ENCODE results near the gene JUP. TPM values are rescaled to one million over a fixed set of nuclear protein-coding genes. Genes with fewer than 3 reads are reported as not detected.

The JUP gene
- total RNA-seq, 1 experiment from 2014 or later, result 0.50 TPM

- DNase-seq (ENCODE audit: low read depth, low spot score), result no peak
- in situ Hi-C loops (cut with HindIII; ENCODE audit: low pct_unique_long_range_greater_than_20kb, low sequenced_read_pairs), result no loop called here
Observed at GRCh38 chr17:41738801-41739112, 47.8 kb downstream of the JUP start.

DNA sequence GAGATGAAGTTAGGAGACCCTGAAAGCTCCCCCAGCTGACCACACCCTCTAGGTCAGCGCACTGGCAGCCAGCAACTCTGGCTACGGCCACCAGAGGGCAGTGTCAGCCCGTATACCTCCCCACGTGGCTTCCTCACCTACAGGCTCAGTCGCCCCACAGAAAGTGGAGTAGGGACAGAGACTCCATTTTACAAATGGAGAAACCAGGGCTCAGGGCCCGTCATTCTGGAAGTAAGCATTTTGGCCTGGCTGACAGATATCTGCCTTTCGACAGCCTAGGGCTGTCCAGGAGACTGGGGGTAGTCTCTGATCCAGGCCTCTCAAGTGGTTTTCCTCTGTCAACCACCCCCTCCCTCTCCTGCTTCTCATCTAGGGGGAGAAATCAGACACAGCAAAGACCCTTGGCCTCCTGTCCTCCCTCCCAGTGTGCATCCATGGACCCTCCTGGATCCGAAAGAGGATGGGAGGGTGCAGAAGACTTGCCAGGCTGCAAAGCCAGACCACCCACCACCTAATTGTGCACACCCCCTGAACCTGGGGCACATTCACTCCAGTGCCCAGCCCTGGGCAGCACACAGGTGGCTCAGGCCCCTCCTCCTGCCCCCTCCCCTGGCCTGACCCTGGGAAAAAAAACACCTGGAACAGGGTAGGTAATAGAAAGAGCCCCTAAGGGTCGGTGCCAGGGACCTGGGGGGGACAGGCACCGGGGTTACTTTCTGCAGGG, 48.3 kb downstream of the JUP start:
- peak; percentile 88 for DNase-seq (ENCODE audit: low read depth, low spot score)
- in situ Hi-C loops (cut with HindIII; ENCODE audit: low pct_unique_long_range_greater_than_20kb, low sequenced_read_pairs), result no loop called here

DNA sequence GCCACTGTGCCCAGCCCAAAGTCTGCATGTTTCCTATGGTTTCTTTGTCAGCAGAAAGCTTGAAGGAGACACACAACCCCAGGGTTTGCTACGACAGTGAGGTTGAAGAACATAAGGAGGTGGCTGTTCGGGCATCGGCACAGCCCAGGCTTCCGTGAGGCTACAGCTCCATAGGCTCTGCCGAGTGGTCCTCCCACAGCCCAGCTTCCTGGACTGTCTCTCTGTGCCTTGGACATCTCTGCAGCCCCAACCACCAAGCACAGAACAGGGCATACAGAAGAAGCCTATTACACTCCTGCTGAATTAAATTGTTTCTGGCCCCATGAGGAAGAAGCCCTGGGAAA, 48.9 kb downstream of the JUP start:
- in situ Hi-C loops (cut with HindIII; ENCODE audit: low pct_unique_long_range_greater_than_20kb, low sequenced_read_pairs), result no loop called here
- DNase-seq (ENCODE audit: low read depth, low spot score), result peak; percentile 47

GRCh38 chr17:41736983-41737679, 49.4 kb downstream of the JUP start:
- in situ Hi-C loops (cut with HindIII; ENCODE audit: low pct_unique_long_range_greater_than_20kb, low sequenced_read_pairs), result no loop called here
- DNase-seq (ENCODE audit: low read depth, low spot score), result no peak

GRCh38 chr17:41735744-41736143, 50.8 kb downstream of the JUP start:
- in situ Hi-C loops (cut with HindIII; ENCODE audit: low pct_unique_long_range_greater_than_20kb, low sequenced_read_pairs), result no loop called here

GRCh38 chr17:41734949-41735313, 51.6 kb downstream of the JUP start:
- in situ Hi-C loops (cut with HindIII; ENCODE audit: low pct_unique_long_range_greater_than_20kb, low sequenced_read_pairs), result no loop called here
- DNase-seq (ENCODE audit: low read depth, low spot score), result no peak

More at GRCh38 chr17:41735744-41736143, 50.8 kb downstream of the JUP start:
- no peak for DNase-seq (ENCODE audit: low read depth, low spot score)

DNA sequence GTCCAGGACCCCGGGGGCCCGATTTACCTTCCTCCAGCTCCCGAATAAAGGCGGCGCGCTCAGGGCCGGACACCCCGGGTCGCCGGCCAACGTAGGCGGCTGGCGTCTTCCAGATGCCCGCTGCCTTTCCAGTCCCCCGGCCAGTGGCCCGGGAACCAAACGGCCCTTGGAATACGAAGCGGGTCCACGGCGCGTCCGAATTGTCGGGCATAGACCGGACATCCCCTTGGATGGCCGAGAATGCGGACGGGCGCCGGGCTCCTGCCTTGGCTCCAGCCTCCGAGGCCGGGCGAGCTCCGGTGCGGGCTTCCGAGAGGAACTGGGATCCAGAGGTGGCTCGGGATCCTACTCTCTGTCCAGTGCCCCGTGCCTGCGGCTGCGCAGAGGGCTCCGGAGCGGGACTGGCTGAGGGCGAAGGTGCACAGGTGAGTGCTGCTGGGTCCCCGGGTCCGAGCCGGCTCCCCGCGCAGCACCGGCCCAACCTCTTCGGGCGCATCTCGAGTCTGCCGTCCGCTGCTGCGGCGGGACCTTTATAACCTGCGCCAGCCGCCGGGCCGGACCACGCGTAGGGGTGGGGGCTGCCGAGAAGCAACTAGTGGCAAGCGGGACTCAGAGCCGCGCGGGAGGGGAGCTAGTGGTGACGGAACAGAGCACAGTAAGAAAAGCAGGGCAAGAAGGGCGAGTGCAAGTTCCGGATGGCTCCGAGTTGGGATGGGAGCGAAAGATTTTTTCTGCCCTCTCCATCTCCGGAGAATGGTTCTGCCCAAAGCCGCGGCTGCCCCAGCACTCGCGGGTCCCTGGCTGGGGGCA, 52.2 kb downstream of the JUP start, which contains the start of gene HAP1:
Gene HAP1 (minus strand): TSS at position 505 of the 810 bp plus-strand sequence. CDS start 9 bp downstream, at position 496.
- DNase-seq (ENCODE audit: low read depth, low spot score), result peak; percentile 43
- in situ Hi-C loops (cut with HindIII; ENCODE audit: low pct_unique_long_range_greater_than_20kb, low sequenced_read_pairs), result no loop called here

DNA sequence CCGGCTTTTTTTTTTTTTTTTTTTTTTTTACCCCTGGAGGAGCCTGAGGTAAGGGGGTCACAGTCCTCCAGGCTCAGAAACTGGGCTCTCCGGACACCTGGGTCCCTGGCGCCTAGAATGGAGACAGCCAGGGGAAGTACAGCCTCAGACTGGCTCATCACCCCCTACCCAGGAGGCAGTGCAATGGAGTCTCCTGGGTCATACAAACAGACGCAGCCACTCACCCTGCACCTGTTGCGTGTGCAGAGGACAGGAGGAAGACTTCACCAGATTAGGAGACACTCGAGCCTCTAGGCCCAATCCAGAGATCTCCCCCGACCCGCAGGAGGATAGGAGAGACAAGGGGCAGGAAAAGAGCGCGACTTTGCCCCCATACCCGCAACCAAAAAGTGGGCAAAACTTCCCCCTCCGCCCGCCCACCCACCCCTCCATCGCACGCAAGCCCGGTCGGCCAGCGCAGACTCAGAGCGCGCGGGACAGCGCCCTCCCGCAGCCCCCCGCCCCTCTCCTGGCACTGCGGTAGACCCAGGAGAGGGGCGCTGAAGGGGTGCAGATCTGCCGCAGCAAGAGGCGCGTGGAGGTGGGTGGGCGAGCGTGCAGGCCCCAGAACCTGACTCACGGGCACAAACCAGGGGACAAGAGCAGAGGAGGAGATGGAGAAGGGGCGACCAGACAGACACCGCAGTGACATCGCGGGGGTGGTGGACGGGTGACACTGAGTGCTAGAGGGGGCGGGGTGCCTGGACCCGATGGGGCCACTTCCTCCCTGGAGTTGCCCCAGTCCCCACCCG, 53.0 kb downstream of the JUP start:
- in situ Hi-C loops (cut with HindIII; ENCODE audit: low pct_unique_long_range_greater_than_20kb, low sequenced_read_pairs), result no loop called here
- no peak for DNase-seq (ENCODE audit: low read depth, low spot score)

- no peak for DNase-seq (ENCODE audit: low read depth, low spot score)
- in situ Hi-C loops (cut with HindIII; ENCODE audit: low pct_unique_long_range_greater_than_20kb, low sequenced_read_pairs), result no loop called here
Observed at GRCh38 chr17:41731836-41732235, 54.7 kb downstream of the JUP start.

DNA sequence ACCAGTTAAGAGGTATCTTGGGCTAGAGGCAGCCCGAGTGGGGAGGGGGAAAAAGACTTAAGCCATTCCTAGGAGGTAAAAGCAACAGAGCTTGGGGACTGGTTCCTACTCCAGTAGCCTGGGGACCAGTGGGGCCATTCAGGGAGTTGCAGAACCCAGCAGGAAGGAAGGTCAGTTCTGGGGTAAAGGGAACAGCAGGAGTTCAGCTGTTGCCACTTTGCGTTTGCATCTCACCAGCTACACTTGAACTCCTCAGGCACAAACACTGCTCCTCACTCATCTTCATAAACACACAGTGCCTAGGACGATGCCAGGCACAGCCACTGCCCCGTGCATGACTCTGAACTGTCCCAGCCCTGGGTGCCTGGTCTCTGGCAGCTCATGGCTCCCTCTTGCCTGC, 56.0 kb downstream of the JUP start:
- DNase-seq (ENCODE audit: low read depth, low spot score), result no peak
- in situ Hi-C loops (cut with HindIII; ENCODE audit: low pct_unique_long_range_greater_than_20kb, low sequenced_read_pairs), result no loop called here

DNA sequence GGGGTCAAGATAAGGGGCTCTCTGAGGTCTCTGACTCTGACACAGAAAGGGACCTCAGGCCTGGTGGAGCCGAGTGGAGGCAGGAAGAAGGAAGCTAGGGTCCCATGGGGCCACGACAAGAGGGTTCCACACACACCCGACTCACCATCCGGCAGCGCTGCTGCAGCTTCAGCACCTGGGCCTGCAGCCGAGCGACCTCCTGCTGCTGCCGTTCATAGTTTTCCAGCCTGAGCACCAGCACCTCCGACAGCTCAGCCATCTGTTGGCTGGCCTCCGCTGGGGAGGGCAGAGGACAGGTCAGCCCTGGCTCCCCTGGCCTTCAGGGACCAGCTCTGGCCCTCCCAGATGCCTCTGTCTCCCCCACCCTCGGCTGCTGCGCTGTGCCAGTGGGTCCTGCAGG, 58.5 kb downstream of the JUP start:
- in situ Hi-C loops (cut with HindIII; ENCODE audit: low pct_unique_long_range_greater_than_20kb, low sequenced_read_pairs), result no loop called here

GRCh38 chr17:41725134-41725533, 61.4 kb downstream of the JUP start:
- no peak for DNase-seq (ENCODE audit: low read depth, low spot score)
- in situ Hi-C loops (cut with HindIII; ENCODE audit: low pct_unique_long_range_greater_than_20kb, low sequenced_read_pairs), result no loop called here

More for the DNA sequence above, 58.5 kb downstream of the JUP start:
- no peak for DNase-seq (ENCODE audit: low read depth, low spot score)

- DNase-seq (ENCODE audit: low read depth, low spot score), result no peak
- in situ Hi-C loops (cut with HindIII; ENCODE audit: low pct_unique_long_range_greater_than_20kb, low sequenced_read_pairs), result no loop called here
Observed at GRCh38 chr17:41724476-41725050, 61.9 kb downstream of the JUP start.

DNA sequence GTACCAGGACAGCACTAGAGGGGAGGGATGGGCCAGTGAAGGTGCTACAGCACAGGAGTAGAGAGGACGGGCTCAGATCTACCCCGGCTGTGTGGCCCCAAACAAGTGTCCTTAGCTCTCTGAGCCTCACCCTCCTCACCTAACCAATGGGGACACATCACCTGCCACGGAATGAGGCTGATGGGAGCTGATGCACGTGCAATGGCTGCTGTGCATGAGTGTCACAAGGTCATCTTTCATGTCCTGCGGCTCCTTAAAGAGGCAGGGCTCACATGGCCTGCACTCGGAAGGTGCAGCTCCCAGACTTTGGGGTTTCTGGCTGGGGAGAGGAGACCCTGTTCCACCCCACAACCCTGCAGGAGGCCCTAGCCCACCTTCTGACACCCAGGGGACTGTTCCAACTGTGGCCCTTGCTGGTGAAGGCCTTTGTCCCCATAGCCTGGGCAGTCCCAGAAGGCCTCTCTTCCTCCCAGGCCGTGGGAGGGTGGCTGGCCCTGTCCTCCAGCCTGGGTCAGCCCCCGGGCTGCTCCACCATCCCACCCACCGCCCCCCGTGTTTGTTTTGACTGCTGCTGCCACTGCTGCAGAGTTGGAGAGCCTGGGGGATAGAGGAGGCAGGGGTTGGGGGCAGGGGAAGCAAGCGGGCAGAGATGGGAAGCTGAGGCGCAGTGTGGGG, 62.6 kb downstream of the JUP start:
- no peak for DNase-seq (ENCODE audit: low read depth, low spot score)
- in situ Hi-C loops (cut with HindIII; ENCODE audit: low pct_unique_long_range_greater_than_20kb, low sequenced_read_pairs), result no loop called here

- DNase-seq (ENCODE audit: low read depth, low spot score), result no peak
- in situ Hi-C loops (cut with HindIII; ENCODE audit: low pct_unique_long_range_greater_than_20kb, low sequenced_read_pairs), result no loop called here
Observed at GRCh38 chr17:41722231-41722630, 64.3 kb downstream of the JUP start.

DNA sequence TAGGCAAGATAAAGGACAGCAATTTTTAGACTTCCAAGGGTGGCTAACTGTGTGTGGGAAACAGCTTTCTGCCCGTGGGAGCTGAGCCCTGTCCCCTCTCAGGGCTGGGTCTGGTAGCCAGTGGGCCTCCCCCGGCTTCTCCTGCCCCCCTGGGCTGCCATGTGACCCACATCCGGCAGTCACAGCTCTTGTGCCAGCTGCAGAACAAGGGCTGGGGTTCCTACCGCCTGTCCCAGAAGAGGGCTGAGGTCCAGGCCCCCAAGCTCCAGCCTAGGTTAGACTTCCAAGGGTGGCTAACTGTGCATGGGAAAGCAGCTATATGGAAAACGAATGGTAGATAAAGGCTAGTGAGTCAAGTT, 68.2 kb downstream of the JUP start:
- DNase-seq (ENCODE audit: low read depth, low spot score), result no peak
- in situ Hi-C loops (cut with HindIII; ENCODE audit: low pct_unique_long_range_greater_than_20kb, low sequenced_read_pairs), result no loop called here

Measured in SK-MEL-5 (cell line).